Liver (tissue), 9 donors: Measurements from ENCODE around the gene CSH2. TPM values are rescaled to one million over a fixed set of nuclear protein-coding genes. Genes with fewer than 3 reads are reported as not detected.
"Not testable (repeated sequence)": the region's sequence is repeated elsewhere in the genome, so short reads cannot be mapped to it uniquely, and the experiment has no call there.

Experiments
- DNase-seq: peaks from one replicate; pipeline ENCODE4 v3.0.0-alpha.2; 2017; ENCODE audit warnings: low spot score
- H3K27ac ChIP-seq, 2 donors: one replicate each; pipeline ENCODE4 v1.7.0; 2013; ENCODE audit warnings: inconsistent platforms in 2 of 2, low read length in 2 of 2, control low read depth in 1 of 2, low read depth in 1 of 2, mild to moderate bottlenecking in 1 of 2
- H3K27me3 ChIP-seq, 4 donors: one replicate each; pipeline versions ENCODE4 v1.6.1 to v1.7.0; 2013; ENCODE audit warnings: low read length in 3 of 4, inconsistent platforms in 1 of 4, mild to moderate bottlenecking in 1 of 4, moderate library complexity in 1 of 4; ENCODE audit not compliant: control insufficient read depth in 4 of 4, insufficient read depth in 4 of 4
- H3K36me3 ChIP-seq, 4 donors: one replicate each; pipeline versions ENCODE4 v1.6.1 to v1.7.0; 2013; ENCODE audit warnings: low read length in 3 of 4, mild to moderate bottlenecking in 3 of 4, low read depth in 1 of 4, moderate library complexity in 1 of 4; ENCODE audit not compliant: control insufficient read depth in 4 of 4, insufficient read depth in 3 of 4
- H3K4me1 ChIP-seq, 4 donors: one replicate each; pipeline versions ENCODE4 v1.6.1 to v1.7.0; 2013; ENCODE audit warnings: low read length in 3 of 4, mild to moderate bottlenecking in 3 of 4, moderate library complexity in 1 of 4; ENCODE audit not compliant: control insufficient read depth in 4 of 4, insufficient read depth in 4 of 4
- H3K4me3 ChIP-seq, 3 donors: one replicate each; pipeline versions ENCODE4 v1.6.1 to v1.7.0; 2013; ENCODE audit warnings: low read length in 3 of 3, control low read depth in 1 of 3, low read depth in 1 of 3, mild to moderate bottlenecking in 1 of 3
- H3K9ac ChIP-seq, 2 donors: one replicate each; pipeline ENCODE4 v1.7.0; 2013; ENCODE audit warnings: low read length in 2 of 2, mild to moderate bottlenecking in 2 of 2, moderate library complexity in 2 of 2, control low read depth in 1 of 2, low read depth in 1 of 2
- H3K9me3 ChIP-seq, 4 donors: one replicate each; pipeline versions ENCODE4 v1.6.1 to v1.7.0; 2013; ENCODE audit warnings: low read length in 3 of 4; ENCODE audit not compliant: control insufficient read depth in 4 of 4
- GABPA ChIP-seq, 2 donors: IDR thresholded peaks in 1 of 2; conservative IDR thresholded peaks in 1 of 2; 2 replicates each; pipeline ENCODE4 v1.6.1; 2016; ENCODE audit warnings: antibody characterized with exemption in 2 of 2, mild to moderate bottlenecking in 1 of 2, moderate library complexity in 1 of 2
- RAD21 ChIP-seq, 2 donors: IDR thresholded peaks; 2 replicates each; pipeline ENCODE4 v1.6.1; 2016; ENCODE audit warnings: antibody characterized with exemption in 2 of 2, mild to moderate bottlenecking in 2 of 2
- RXRA ChIP-seq, 2 donors: IDR thresholded peaks; 2 replicates each; pipeline ENCODE4 v1.6.1; 2017 to 2018; ENCODE audit warnings: antibody characterized with exemption in 2 of 2, mild to moderate bottlenecking in 1 of 2
- SP1 ChIP-seq: IDR thresholded peaks from 2 replicates; pipeline ENCODE4 v1.6.1; 2018; ENCODE audit warnings: antibody characterized with exemption, mild to moderate bottlenecking
- YY1 ChIP-seq: IDR thresholded peaks from 2 replicates; pipeline ENCODE4 v1.6.1; 2016; ENCODE audit warnings: antibody characterized with exemption, mild to moderate bottlenecking
- WGBS: extraction: QIAGEN DNeasy Blood & Tissue Kit; methylation state at CpG from one replicate; pipeline ENCODE4 v1.1.7; 2013; 5-methylcytosine and 5-hydroxymethylcytosine counted together
- polyA plus RNA-seq, 2 donors: library from polyadenylated mRNA; stranded (reverse) in 1 of 2; unstranded in 1 of 2; fragments of 200-250 nt in 1 of 2; fragments of >200 nt in 1 of 2; fragmentation: Nextera tagmentation in 1 of 2; extraction: Ambion mirVana in 1 of 2; gene quantifications; one replicate each; pipeline versions ENCODE4 v1.2.1 to v1.2.3, GENCODE V29; 2013 to 2015
- total RNA-seq, 2 donors: library from RNA; depleted of rRNA; stranded (reverse); fragments of >200 nt; gene quantifications; one replicate each; pipeline ENCODE4 v1.2.3, GENCODE V29; 2014
- TF ChIP-seq, protein P1 (sequence below): IDR thresholded peaks from 2 replicates; pipeline ENCODE4 v1.6.1; 2016; ENCODE audit warnings: antibody characterized with exemption
- TF ChIP-seq, protein P2 (sequence below): IDR thresholded peaks from 2 replicates; pipeline ENCODE4 v1.6.1; 2016; ENCODE audit warnings: antibody characterized with exemption, mild to moderate bottlenecking
- TF ChIP-seq, protein P3 (sequence below): fragments of 150-350 bp; IDR thresholded peaks from 2 replicates; pipeline ENCODE4 v1.5.1; 2017; ENCODE audit warnings: improper control_type of control experiment, low read depth, low read length; ENCODE audit not compliant: missing input control
- TF ChIP-seq, protein P4 (sequence below): IDR thresholded peaks from 2 replicates; pipeline ENCODE4 v1.6.1; 2016; ENCODE audit warnings: antibody characterized with exemption
- TF ChIP-seq, protein P5 (sequence below): IDR thresholded peaks from 2 replicates; pipeline ENCODE4 v1.6.1; 2016; ENCODE audit warnings: antibody characterized with exemption
- donor health status: healthy.
- donor health status: healthy.
- donor health status: healthy.
- donor health status: healthy.
- donor health status: healthy.

CSH2 gene
- total RNA-seq, result not detected
- polyA plus RNA-seq, result not detected

DNA sequence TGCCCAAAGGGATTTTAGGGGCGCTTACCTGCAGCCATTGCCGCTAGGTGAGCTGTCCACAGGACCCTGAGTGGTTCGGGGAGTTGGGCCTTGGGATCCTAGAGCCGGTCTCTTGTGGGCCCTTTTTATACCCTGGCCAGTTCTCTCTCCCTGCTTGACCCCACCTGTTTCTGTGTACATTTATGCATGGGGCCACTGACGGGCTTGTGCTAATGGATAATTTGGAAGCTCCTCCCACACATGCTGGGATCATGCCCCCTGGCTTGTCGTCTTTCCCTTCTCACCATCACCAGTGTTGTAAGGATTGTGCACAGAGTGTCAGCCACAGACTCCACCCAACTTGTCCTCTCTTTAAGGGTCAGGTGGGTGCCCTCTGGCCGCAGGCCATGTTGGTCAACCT lies at the start of gene CSH2:
CSH2 (minus strand) TSS at position 101 of the 400 bp plus-strand sequence; CDS start at position 38, 63 bp downstream.
- not testable (repeated sequence) for H3K4me3 ChIP-seq, H3K4me1 ChIP-seq, H3K9me3 ChIP-seq, H3K27ac ChIP-seq, H3K36me3 ChIP-seq, DNase-seq, H3K9ac ChIP-seq, H3K27me3 ChIP-seq
- 71% methylated on average over 6 of the region's 7 CpGs for WGBS

DNA sequence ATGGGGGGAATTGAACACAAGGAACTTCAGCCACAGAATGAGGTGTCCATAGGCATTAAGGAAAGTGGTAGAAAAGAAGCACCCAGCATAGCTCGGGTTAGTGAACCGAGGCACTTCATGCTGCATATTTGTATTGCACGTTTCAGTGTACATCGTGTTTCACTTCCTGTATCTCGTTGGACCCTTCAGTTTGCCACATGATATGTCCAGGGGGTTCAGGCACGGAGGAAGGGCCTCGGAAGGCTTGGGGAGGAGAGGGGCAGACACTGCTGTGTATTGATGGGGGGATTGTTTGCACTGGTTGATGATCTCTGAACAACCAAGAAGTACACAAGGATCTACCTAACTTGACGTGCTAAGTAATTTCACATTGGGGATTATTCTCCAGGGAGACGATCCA lies 48.9 kb upstream of the CSH2 start:
- not testable (repeated sequence) for H3K4me3 ChIP-seq, H3K9me3 ChIP-seq, DNase-seq, H3K36me3 ChIP-seq, H3K9ac ChIP-seq, H3K27ac ChIP-seq, H3K27me3 ChIP-seq, H3K4me1 ChIP-seq
- 79% methylated on average over 9 of the region's 9 CpGs for WGBS

DNA sequence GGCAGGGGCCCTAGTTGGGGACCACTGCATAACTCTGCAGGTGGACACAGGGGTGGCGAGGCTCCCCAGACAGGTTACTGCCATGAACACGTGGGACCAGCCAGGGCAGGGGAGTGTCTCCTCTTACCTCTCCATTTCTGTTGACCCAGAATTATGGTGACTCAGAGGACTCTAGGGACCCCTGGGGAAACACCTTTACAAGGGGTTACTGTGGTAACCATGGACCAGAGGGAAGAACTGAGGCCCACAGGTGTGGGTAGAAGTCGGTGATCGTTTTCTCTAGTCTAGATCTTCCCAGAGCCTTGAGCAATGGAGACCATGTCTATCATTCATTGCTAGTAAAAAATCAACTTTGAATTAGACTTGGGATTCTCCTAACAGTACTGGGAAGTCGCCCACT lies 47.3 kb upstream of the CSH2 start:
- not testable (repeated sequence) for H3K27ac ChIP-seq, DNase-seq, H3K36me3 ChIP-seq, H3K4me1 ChIP-seq, H3K9me3 ChIP-seq, H3K4me3 ChIP-seq, H3K27me3 ChIP-seq, H3K9ac ChIP-seq
- WGBS, result 88% methylated on average over 5 of the region's 5 CpGs

DNA sequence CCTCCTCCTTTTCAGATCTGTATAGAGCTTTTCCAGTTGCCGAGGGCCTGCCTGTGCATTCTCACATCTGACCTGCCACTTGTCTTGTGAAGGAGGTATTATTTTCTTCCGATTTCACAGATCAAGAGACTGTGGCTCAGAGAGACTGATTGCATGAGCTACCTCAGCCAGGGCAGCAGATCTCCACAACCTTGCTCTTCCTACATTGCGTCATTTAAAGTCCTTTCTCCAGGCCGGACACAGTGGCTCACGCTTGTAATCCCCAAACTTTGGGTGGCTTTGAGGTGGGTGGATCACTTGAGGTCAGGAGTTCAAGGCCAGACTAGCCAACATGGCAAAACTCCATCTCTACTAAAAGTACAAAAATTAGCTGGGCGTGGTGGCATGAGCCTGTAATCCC lies 46.6 kb upstream of the CSH2 start:
- H3K27ac ChIP-seq, H3K9ac ChIP-seq, DNase-seq, H3K27me3 ChIP-seq, H3K36me3 ChIP-seq, H3K4me3 ChIP-seq, H3K4me1 ChIP-seq, H3K9me3 ChIP-seq: not testable (repeated sequence)
- WGBS, result 86% methylated on average over 6 of the region's 6 CpGs

DNA sequence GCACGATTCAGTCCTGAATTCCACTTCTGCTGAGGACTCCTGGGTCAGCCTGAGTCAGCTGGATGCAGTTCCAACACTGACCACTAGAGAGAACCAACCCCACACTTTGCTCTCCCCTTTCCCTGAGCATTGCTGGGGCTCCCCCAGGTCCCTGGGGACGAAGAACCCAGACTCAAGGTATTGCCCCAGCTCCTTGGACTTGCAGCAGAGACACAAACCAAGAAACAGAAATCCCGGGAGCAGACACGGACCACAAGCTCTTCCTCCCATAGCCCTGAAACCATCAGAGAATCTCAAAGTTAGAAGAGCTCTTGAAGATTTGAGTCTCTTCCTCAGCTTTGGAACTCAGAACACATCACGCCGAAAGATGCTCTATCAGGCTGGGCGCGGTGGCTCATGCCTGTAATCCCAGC lies 45.8 kb upstream of the CSH2 start:
- H3K27me3 ChIP-seq, result no peaks in the 10 kb centered on the region
- TF ChIP-seq, protein P1, sequence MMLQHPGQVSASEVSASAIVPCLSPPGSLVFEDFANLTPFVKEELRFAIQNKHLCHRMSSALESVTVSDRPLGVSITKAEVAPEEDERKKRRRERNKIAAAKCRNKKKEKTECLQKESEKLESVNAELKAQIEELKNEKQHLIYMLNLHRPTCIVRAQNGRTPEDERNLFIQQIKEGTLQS, result no peak
- TF ChIP-seq RXRA (IDR thresholded peaks at IDR 0.05), result no peak
- TF ChIP-seq, protein P2, sequence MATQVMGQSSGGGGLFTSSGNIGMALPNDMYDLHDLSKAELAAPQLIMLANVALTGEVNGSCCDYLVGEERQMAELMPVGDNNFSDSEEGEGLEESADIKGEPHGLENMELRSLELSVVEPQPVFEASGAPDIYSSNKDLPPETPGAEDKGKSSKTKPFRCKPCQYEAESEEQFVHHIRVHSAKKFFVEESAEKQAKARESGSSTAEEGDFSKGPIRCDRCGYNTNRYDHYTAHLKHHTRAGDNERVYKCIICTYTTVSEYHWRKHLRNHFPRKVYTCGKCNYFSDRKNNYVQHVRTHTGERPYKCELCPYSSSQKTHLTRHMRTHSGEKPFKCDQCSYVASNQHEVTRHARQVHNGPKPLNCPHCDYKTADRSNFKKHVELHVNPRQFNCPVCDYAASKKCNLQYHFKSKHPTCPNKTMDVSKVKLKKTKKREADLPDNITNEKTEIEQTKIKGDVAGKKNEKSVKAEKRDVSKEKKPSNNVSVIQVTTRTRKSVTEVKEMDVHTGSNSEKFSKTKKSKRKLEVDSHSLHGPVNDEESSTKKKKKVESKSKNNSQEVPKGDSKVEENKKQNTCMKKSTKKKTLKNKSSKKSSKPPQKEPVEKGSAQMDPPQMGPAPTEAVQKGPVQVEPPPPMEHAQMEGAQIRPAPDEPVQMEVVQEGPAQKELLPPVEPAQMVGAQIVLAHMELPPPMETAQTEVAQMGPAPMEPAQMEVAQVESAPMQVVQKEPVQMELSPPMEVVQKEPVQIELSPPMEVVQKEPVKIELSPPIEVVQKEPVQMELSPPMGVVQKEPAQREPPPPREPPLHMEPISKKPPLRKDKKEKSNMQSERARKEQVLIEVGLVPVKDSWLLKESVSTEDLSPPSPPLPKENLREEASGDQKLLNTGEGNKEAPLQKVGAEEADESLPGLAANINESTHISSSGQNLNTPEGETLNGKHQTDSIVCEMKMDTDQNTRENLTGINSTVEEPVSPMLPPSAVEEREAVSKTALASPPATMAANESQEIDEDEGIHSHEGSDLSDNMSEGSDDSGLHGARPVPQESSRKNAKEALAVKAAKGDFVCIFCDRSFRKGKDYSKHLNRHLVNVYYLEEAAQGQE, result no peak
- TF ChIP-seq SP1, result no peak
- no peak for TF ChIP-seq YY1
- TF ChIP-seq, protein P3, sequence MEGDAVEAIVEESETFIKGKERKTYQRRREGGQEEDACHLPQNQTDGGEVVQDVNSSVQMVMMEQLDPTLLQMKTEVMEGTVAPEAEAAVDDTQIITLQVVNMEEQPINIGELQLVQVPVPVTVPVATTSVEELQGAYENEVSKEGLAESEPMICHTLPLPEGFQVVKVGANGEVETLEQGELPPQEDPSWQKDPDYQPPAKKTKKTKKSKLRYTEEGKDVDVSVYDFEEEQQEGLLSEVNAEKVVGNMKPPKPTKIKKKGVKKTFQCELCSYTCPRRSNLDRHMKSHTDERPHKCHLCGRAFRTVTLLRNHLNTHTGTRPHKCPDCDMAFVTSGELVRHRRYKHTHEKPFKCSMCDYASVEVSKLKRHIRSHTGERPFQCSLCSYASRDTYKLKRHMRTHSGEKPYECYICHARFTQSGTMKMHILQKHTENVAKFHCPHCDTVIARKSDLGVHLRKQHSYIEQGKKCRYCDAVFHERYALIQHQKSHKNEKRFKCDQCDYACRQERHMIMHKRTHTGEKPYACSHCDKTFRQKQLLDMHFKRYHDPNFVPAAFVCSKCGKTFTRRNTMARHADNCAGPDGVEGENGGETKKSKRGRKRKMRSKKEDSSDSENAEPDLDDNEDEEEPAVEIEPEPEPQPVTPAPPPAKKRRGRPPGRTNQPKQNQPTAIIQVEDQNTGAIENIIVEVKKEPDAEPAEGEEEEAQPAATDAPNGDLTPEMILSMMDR, result peak; percentile 94
- TF ChIP-seq GABPA (IDR thresholded peaks at IDR 0.05 in 1 of 2, conservative IDR thresholded peaks at IDR 0.05 in 1 of 2), result no peak
- TF ChIP-seq, protein P4, sequence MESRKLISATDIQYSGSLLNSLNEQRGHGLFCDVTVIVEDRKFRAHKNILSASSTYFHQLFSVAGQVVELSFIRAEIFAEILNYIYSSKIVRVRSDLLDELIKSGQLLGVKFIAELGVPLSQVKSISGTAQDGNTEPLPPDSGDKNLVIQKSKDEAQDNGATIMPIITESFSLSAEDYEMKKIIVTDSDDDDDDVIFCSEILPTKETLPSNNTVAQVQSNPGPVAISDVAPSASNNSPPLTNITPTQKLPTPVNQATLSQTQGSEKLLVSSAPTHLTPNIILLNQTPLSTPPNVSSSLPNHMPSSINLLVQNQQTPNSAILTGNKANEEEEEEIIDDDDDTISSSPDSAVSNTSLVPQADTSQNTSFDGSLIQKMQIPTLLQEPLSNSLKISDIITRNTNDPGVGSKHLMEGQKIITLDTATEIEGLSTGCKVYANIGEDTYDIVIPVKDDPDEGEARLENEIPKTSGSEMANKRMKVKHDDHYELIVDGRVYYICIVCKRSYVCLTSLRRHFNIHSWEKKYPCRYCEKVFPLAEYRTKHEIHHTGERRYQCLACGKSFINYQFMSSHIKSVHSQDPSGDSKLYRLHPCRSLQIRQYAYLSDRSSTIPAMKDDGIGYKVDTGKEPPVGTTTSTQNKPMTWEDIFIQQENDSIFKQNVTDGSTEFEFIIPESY, result no peak
- TF ChIP-seq, protein P5, sequence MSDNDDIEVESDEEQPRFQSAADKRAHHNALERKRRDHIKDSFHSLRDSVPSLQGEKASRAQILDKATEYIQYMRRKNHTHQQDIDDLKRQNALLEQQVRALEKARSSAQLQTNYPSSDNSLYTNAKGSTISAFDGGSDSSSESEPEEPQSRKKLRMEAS, result no peak
- TF ChIP-seq RAD21 (IDR thresholded peaks at IDR 0.05), result peak; percentile 86 to 90
- peaks cover 0 to 3% (median 0%) of the 10 kb centered on the region in 4 donors for H3K4me1 ChIP-seq
- H3K9me3 ChIP-seq, result no peaks in the 10 kb centered on the region
- peak; percentile 71 for DNase-seq
- WGBS, result 41% methylated on average over 8 of the region's 8 CpGs
- no peaks in the 10 kb centered on the region for H3K36me3 ChIP-seq
- H3K9ac ChIP-seq, result no peak overlapping the region
- H3K27ac ChIP-seq, result no peak overlapping the region
- no peak overlapping the region for H3K4me3 ChIP-seq
